ENCODE results near the gene EXOC3L1. TPM values are rescaled to one million over a fixed set of nuclear protein-coding genes. Genes with fewer than 3 reads are reported as not detected.

The EXOC3L1 gene
- total and polyA plus RNA-seq, 11 donors: 1.9 to 9.1 (median 3.2) TPM

- peak; percentile 88 to 96 (median 92) for ATAC-seq
- Histone ChIP-seq H3K27ac (peak within 1 kb of the TSS; percentile 65 to 93 (median 88)), H3K27me3 (no peaks in the 10 kb centered on the region), H3K4me3 (peak within 1 kb of the TSS; percentile 74 to 100 (median 94)), H3K36me3 (peaks cover 0 to 42% (median 34%) of the 10 kb centered on the region in 9 donors), H3K9me3 (no peaks in the 10 kb centered on the region), H3K4me1 (peaks cover 2 to 40% (median 29%) of the 10 kb centered on the region in 12 donors)
- DNase-seq: peak; percentile 93 to 95 (median 93)
- TF ChIP-seq POLR2A (IDR thresholded peaks at IDR 0.05) (peak in 1 of 2 donors; percentile 88), CTCF (IDR thresholded peaks at IDR 0.05) (peak in 1 of 12 donors; percentile 6)
- WGBS, 4 donors: 0 to 1% (median 0%) methylated on average over 22 to 54 of the region's 54 CpGs
- intact Hi-C loops (cut with DNase I): loop anchor here in 5 of 10 donors (5.0 kb wide), 2 partner anchors 35 to 55 kb away; partner anchors contain the start of genes TMEM208 (in 4 of the 5), FHOD1 (in 1 of the 5) and SLC9A5 (in 1 of the 5)
Observed at GRCh38 chr16:67191995-67192681, 2.2 kb upstream of the EXOC3L1 start, which contains the start of gene E2F4. E2F4 (plus strand) TSS chr16:67192155; CDS start chr16:67192228, 73 bp downstream.

- Histone ChIP-seq H3K27me3 (no peaks in the 10 kb centered on the region), H3K27ac (peak overlapping the region in 6 of 12 donors; percentile 80 to 93 (median 85)), H3K4me1 (peaks cover 2 to 40% (median 29%) of the 10 kb centered on the region in 12 donors), H3K9me3 (no peaks in the 10 kb centered on the region), H3K36me3 (peaks cover 0 to 35% (median 27%) of the 10 kb centered on the region in 9 donors), H3K4me3 (peak overlapping the region; percentile 74 to 100 (median 94))
- ATAC-seq: no peak
- no peak for DNase-seq
- intact Hi-C loops (cut with DNase I): loop anchor here in 5 of 10 donors (5.0 kb wide), 2 partner anchors 36 to 56 kb away; partner anchors contain the start of genes TMEM208 (in 4 of the 5), FHOD1 (in 1 of the 5) and SLC9A5 (in 1 of the 5)
- WGBS, 4 donors: 25 to 28% (median 27%) methylated on average over 9 of the region's 9 CpGs
- no peak for TF ChIP-seq CTCF (IDR thresholded peaks at IDR 0.05)
- TF ChIP-seq POLR2A (IDR thresholded peaks at IDR 0.05): no peak
Observed at GRCh38 chr16:67191411-67191994, 1.6 kb upstream of the EXOC3L1 start.

GRCh38 chr16:67190448-67191399 is 788 bp upstream of the EXOC3L1 start:
- peak overlapping the region in 8 of 12 donors; percentile 28 to 44 (median 38) for H3K4me3 ChIP-seq
- H3K9me3 ChIP-seq: no peaks in the 10 kb centered on the region
- WGBS, 4 donors: 67 to 76% (median 70%) methylated on average over 13 of the region's 13 CpGs
- DNase-seq (no peak), ATAC-seq (no peak)
- peaks cover 0 to 28% (median 20%) of the 10 kb centered on the region in 9 donors for H3K36me3 ChIP-seq
- no peak for TF ChIP-seq CTCF (IDR thresholded peaks at IDR 0.05)
- no peak for TF ChIP-seq POLR2A (IDR thresholded peaks at IDR 0.05)
- peak overlapping the region in 10 of 12 donors; percentile 4 to 80 (median 49) for H3K27ac ChIP-seq
- no peaks in the 10 kb centered on the region for H3K27me3 ChIP-seq
- peaks cover 2 to 41% (median 32%) of the 10 kb centered on the region in 12 donors for H3K4me1 ChIP-seq
- intact Hi-C loops (cut with DNase I): loop anchor here in 5 of 10 donors (5.0 kb wide), 2 partner anchors 37 to 57 kb away; partner anchors contain the start of genes TMEM208 (in 4 of the 5), FHOD1 (in 1 of the 5) and SLC9A5 (in 1 of the 5)
